Omental fat pad (tissue), 4 donors: Measurements from ENCODE around the gene MMAA. TPM values are rescaled to one million over a fixed set of nuclear protein-coding genes. Genes with fewer than 3 reads are reported as not detected.
"Not testable (repeated sequence)": the region's sequence is repeated elsewhere in the genome, so short reads cannot be mapped to it uniquely, and the experiment has no call there.

Experiments used
- ATAC-seq: fragments of 150-250 bp; one replicate; pipeline ENCODE4 v1.9.1; 2016; ENCODE audit warnings: mild to moderate bottlenecking, moderate library complexity; ENCODE audit not compliant: low FRiP score
- DNase-seq: peaks from one replicate; pipeline ENCODE4 v3.0.0-alpha.2; 2019; ENCODE audit warnings: low spot score
- total RNA-seq, 4 donors: library from RNA; depleted of rRNA; stranded (reverse); fragments of >200 nt; gene quantifications; one replicate each; pipeline ENCODE4 v1.1.0, GENCODE V29; 2016
- TF ChIP-seq, protein P1 (sequence below), 3 donors: fragments of 450-650 bp; IDR thresholded peaks; one replicate each; pipeline ENCODE4 v1.5.1; 2016 to 2017; ENCODE audit warnings: antibody characterized with exemption in 3 of 3, mild to moderate bottlenecking in 3 of 3, moderate library complexity in 2 of 3

The MMAA gene
- total RNA-seq, 4 donors from 2014 or later: 2.8 to 5.7 (median 4.5) TPM

DNA sequence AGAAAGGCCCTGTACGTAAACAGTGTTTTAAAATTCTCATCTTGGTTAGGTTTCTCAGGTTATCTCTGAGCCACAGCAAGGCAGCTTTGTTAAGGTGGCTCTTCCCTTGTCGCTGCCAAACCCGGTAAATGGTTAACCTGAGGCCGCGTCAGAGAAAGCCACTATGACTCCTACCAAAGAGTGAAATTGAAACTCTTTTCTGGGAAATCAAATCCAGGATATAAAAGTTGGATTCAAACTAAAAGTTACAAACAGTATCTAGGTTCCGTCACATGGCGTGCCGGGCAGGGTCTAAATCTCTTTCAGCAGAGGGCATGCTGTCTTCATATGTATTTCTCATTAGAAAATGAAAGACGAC is 433 bp downstream of the MMAA start:
- TF ChIP-seq, protein P1, sequence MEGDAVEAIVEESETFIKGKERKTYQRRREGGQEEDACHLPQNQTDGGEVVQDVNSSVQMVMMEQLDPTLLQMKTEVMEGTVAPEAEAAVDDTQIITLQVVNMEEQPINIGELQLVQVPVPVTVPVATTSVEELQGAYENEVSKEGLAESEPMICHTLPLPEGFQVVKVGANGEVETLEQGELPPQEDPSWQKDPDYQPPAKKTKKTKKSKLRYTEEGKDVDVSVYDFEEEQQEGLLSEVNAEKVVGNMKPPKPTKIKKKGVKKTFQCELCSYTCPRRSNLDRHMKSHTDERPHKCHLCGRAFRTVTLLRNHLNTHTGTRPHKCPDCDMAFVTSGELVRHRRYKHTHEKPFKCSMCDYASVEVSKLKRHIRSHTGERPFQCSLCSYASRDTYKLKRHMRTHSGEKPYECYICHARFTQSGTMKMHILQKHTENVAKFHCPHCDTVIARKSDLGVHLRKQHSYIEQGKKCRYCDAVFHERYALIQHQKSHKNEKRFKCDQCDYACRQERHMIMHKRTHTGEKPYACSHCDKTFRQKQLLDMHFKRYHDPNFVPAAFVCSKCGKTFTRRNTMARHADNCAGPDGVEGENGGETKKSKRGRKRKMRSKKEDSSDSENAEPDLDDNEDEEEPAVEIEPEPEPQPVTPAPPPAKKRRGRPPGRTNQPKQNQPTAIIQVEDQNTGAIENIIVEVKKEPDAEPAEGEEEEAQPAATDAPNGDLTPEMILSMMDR (IDR thresholded peaks at IDR 0.05): no peak
- no peak for DNase-seq
- peak; percentile 41 for ATAC-seq

DNA sequence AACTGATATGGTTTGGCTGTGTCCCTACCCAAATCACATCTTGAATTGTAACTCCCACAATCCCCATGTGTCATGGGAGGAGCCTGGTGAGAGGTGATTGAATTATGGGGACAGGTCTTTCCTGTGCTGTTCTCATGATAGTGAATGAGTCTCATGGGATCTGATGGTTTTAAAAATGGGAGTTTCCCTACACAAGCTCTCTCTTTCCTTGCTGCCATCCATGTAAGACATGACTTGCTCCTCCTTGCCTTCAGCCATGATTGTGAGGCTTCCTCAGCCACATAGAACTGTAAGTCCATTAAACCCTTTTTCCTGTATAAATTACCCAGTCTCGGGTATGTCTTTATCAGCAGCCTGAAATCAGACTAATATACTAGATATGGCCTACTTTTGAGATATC is 2.9 kb downstream of the MMAA start:
- not testable (repeated sequence) for DNase-seq, ATAC-seq

DNA sequence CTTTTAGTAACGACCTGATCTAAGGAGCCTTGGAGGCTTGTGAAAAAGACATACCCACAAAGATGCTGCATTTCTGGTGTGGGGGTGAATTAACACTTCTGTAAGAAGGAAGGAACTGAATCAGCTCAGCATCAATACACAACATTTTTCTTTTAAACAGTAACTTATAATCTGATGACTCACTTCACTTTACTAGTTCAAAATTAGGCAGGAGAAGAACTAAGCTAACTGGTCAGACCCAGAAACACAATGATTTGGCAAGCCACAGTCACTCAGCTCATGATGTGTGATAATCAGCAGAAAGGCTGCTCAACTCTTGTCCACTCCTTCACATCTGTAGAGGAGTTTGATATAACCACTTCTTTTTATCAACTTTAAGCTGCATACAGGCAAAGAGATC is 4.6 kb downstream of the MMAA start:
- ATAC-seq (no peak), DNase-seq (no peak)
- TF ChIP-seq, protein P1 (IDR thresholded peaks at IDR 0.05): no peak

DNA sequence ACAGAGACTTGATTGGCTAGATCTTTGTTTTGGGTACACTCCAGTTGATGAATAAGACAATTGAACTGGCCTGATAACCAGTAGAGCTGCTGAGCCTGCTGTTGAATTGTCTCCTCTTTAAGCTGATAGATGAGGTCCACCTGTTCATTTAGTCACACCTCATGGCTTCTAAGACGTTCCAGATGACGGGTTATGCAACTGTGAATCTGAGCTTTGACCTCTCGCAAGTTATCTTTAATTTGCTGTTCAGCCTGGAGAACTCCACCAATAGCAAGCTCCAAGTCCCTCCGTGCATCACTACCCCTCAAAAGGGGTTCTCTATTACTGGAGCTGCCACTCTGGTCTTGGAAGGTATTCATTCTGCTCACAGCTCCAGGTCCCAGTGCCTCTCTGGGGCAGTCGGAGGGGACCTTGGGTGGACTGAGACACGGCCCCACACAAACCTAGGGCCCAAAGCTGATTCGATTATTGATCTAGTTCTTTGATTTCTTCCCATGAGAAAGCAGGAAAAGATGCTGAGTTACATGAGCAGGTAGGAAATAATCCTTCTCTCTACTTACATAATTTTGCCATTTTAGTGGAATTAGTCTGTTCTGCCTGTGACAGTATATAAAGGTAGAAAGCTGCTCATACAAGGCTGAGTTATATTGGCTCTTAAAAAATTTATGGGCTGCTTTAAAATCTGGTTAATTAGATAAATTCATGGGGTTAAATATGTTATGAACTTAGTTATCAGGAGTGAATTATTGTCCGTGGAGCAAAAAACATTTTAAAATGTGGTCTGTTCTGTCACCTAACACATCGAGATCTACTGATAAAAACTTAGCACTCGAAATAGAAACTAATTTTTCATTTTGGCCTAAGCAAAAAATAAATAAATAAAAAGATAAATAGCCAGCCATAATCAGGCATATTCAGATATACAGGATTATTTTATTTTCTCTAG is 6.8 kb downstream of the MMAA start:
- TF ChIP-seq, protein P1 (IDR thresholded peaks at IDR 0.05): no peak
- DNase-seq (no peak), ATAC-seq (no peak)

DNA sequence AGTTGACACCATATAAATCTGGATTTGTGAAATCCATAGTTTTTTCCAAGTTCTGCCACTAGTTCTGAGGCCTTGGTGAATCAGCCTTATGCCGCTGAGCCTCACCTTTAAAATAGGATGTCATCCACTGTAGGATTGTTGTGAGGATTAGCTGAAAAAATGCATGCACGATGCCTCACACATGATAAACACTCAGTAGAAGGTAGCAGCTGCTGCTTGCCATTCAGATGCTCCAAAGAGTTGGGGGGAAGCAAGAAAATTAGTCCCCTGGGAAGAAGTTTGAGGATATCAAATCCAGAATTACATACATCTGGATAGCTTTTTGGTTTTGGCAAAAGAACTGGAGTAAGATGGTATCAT is 7.4 kb downstream of the MMAA start:
- ATAC-seq (no peak), DNase-seq (no peak)
- TF ChIP-seq, protein P1 (IDR thresholded peaks at IDR 0.05): no peak

DNA sequence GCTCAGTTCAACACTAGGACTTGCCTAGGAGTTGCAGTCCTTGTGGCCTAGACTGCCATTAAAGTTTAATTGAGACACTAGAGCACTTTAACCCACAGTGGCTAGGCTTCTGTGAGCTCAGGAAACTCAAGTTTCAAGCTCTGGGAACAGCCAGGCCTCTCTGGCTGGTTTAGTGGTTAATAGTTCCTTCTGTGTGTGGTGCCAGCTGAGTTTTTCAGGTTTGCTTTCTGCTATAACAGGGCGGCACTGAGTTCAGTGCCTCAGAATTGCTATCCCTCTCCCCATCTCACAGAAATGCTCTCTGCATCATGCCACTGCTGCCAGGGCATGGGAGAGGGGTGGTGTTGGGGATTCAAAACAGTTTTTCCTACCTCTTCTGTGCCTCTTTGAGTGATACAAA is 15.9 kb downstream of the MMAA start:
- TF ChIP-seq, protein P1 (IDR thresholded peaks at IDR 0.05): no peak
- ATAC-seq (no peak), DNase-seq (no peak)

DNA sequence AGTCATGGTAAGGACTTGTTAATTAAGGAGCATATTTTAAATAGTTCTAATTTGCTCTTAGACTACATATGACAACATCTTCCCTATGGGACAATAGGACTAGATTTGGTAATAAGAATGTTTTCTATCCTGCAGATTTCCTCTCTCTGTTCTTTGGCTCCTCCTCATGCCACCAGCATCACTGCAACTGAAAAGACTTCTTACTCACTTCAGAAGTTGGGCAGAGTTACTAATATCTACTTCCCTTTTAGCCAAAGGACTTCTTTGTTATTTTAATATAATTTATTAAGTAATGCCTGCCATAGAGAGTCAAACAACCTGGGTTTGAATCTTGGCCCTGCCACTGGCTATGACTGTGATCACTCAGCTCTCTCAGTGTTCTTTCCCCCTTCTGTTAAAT is 16.4 kb downstream of the MMAA start:
- TF ChIP-seq, protein P1 (IDR thresholded peaks at IDR 0.05): no peak
- no peak for DNase-seq
- no peak for ATAC-seq
